ENCODE data around the gene CBX4. TPM values are rescaled to one million over a fixed set of nuclear protein-coding genes. Genes with fewer than 3 reads are reported as not detected.

The CBX4 gene
- total RNA-seq, 1 donor from 2014 or later = 2.7 TPM

GRCh38 chr17:79838522-79839274 lies 542 bp downstream of the CBX4 start:
- H3K27ac Mint-ChIP-seq = no peak overlapping the region
- H3K36me3 Mint-ChIP-seq = peaks cover 5% of the 10 kb centered on the region
- H3K4me3 Mint-ChIP-seq = peak overlapping the region; percentile 96

GRCh38 chr17:79837888-79838521 lies 1.2 kb downstream of the CBX4 start:
- no peak overlapping the region for H3K9ac ChIP-seq
- no peaks in the 10 kb centered on the region for H3K9me3 ChIP-seq (ENCODE audit: low read depth)
- H3K27me3 ChIP-seq = peaks cover 92% of the 10 kb centered on the region
- peaks cover 53% of the 10 kb centered on the region for H3K27me3 Mint-ChIP-seq (ENCODE audit: insufficient read depth, low read depth)
- no peak overlapping the region for H2AFZ ChIP-seq (replicated peaks)
- H3F3A ChIP-seq (ENCODE audit: low read depth) = peaks cover 86% of the 10 kb centered on the region
- H3K36me3 Mint-ChIP-seq = peaks cover 7% of the 10 kb centered on the region
- peak overlapping the region; percentile 96 for H3K4me3 Mint-ChIP-seq
- DNase-seq (ENCODE audit: low spot score) = peak; percentile 41
- no peaks in the 10 kb centered on the region for H3K79me2 ChIP-seq (ENCODE audit: low read depth)
- H4K20me1 ChIP-seq (ENCODE audit: low read depth) = peaks cover 87% of the 10 kb centered on the region
- H3K36me3 ChIP-seq = no peaks in the 10 kb centered on the region
- peaks cover 37% of the 10 kb centered on the region for H3K4me1 Mint-ChIP-seq
- no peak overlapping the region for H3K27ac ChIP-seq
- H3K4me2 ChIP-seq = peak overlapping the region; percentile 91
- TF ChIP-seq EZH2phosphoT487 (IDR thresholded peaks at IDR 0.05) (no peak), EZH2 (IDR thresholded peaks at IDR 0.05) (peak; percentile 69)
- no peaks in the 10 kb centered on the region for H3K9me3 Mint-ChIP-seq
- peak overlapping the region; percentile 76 for H3K4me3 ChIP-seq
- H3K27ac Mint-ChIP-seq = no peak overlapping the region
- peaks cover 34% of the 10 kb centered on the region for H3K4me1 ChIP-seq

More at GRCh38 chr17:79838522-79839274, 542 bp downstream of the CBX4 start:
- Histone ChIP-seq H3K9me3 (ENCODE audit: low read depth) (no peaks in the 10 kb centered on the region), H3K4me2 (peak overlapping the region; percentile 91), H3K27ac (no peak overlapping the region), H3K36me3 (no peaks in the 10 kb centered on the region), H4K20me1 (ENCODE audit: low read depth) (peaks cover 83% of the 10 kb centered on the region), H3K9ac (no peak overlapping the region), H2AFZ (replicated peaks) (no peak overlapping the region), H3K4me3 (peak overlapping the region; percentile 76), H3F3A (ENCODE audit: low read depth) (peaks cover 90% of the 10 kb centered on the region), H3K27me3 (peaks cover 92% of the 10 kb centered on the region), H3K4me1 (peaks cover 31% of the 10 kb centered on the region), H3K79me2 (ENCODE audit: low read depth) (no peaks in the 10 kb centered on the region)
- peak; percentile 87 for DNase-seq (ENCODE audit: low spot score)
- Mint-ChIP-seq H3K4me1 (peaks cover 36% of the 10 kb centered on the region), H3K9me3 (no peaks in the 10 kb centered on the region), H3K27me3 (ENCODE audit: insufficient read depth, low read depth) (peaks cover 57% of the 10 kb centered on the region)
- no peak for TF ChIP-seq CTCF (IDR thresholded peaks at IDR 0.05)
- no peak for TF ChIP-seq EZH2phosphoT487 (IDR thresholded peaks at IDR 0.05)
- TF ChIP-seq EZH2 (IDR thresholded peaks at IDR 0.05) = no peak

GRCh38 chr17:79836972-79837887 lies 2.0 kb downstream of the CBX4 start:
- peaks cover 34% of the 10 kb centered on the region for H3K4me1 Mint-ChIP-seq
- TF ChIP-seq CTCF (IDR thresholded peaks at IDR 0.05) (no peak), EZH2 (IDR thresholded peaks at IDR 0.05) (peak; percentile 44), EZH2phosphoT487 (IDR thresholded peaks at IDR 0.05) (no peak)
- no peaks in the 10 kb centered on the region for H3K9me3 Mint-ChIP-seq
- H2AFZ ChIP-seq (replicated peaks) = no peak overlapping the region
- no peaks in the 10 kb centered on the region for H3K9me3 ChIP-seq (ENCODE audit: low read depth)
- peaks cover 87% of the 10 kb centered on the region for H4K20me1 ChIP-seq (ENCODE audit: low read depth)
- H3K4me1 ChIP-seq = peaks cover 42% of the 10 kb centered on the region
- peak overlapping the region; percentile 91 for H3K4me2 ChIP-seq
- no peak overlapping the region for H3K27ac Mint-ChIP-seq
- H3K36me3 ChIP-seq = no peaks in the 10 kb centered on the region
- H3K9ac ChIP-seq = no peak overlapping the region
- DNase-seq (ENCODE audit: low spot score) = peak; percentile 63
- peaks cover 92% of the 10 kb centered on the region for H3K27me3 ChIP-seq
- H3F3A ChIP-seq (ENCODE audit: low read depth) = peaks cover 78% of the 10 kb centered on the region
- H3K27ac ChIP-seq = no peak overlapping the region
- no peaks in the 10 kb centered on the region for H3K79me2 ChIP-seq (ENCODE audit: low read depth)
- H3K27me3 Mint-ChIP-seq (ENCODE audit: insufficient read depth, low read depth) = peaks cover 45% of the 10 kb centered on the region
- peak overlapping the region; percentile 96 for H3K4me3 Mint-ChIP-seq
- H3K36me3 Mint-ChIP-seq = peaks cover 9% of the 10 kb centered on the region
- H3K4me3 ChIP-seq = peak overlapping the region; percentile 76
